SU-DHL-6 (cell line): ENCODE results near the gene SUPT6H.
A peak's percentile ranks its signal among the peaks of the same experiment; 100 is the strongest.

Experiments
- H2AFZ ChIP-seq: fragments of 200-600 bp; sonication (generic); 2 replicates; pipeline ENCODE4 v1.6.1; 2014; ENCODE audit warnings: low read depth, mild to moderate bottlenecking, moderate library complexity, mixed read lengths, antibody characterized with exemption, low read length; ENCODE audit not compliant: severe bottlenecking
- H3F3A ChIP-seq: fragments of 200-600 bp; shearing (Covaris generic); 2 replicates; pipeline ENCODE4 v1.6.0; 2016; ENCODE audit warnings: antibody characterized with exemption, mild to moderate bottlenecking; ENCODE audit not compliant: insufficient read depth
- H3K27ac ChIP-seq: fragments of 200-600 bp; sonication (generic); 2 replicates; pipeline ENCODE4 v1.5.1; 2016; ENCODE audit warnings: low read depth, mild to moderate bottlenecking, low read length, moderate library complexity, mixed read lengths
- H3K27me3 ChIP-seq: fragments of 200-600 bp; sonication (generic), shearing (Covaris generic); 2 replicates; pipeline ENCODE4 v1.6.0; 2014; ENCODE audit warnings: mild to moderate bottlenecking, low read length
- H3K36me3 ChIP-seq: fragments of 200-600 bp; sonication (generic); 2 replicates; pipeline ENCODE4 v1.6.1; 2014; ENCODE audit warnings: mild to moderate bottlenecking, low read length, mixed read lengths
- H3K4me2 ChIP-seq: fragments of 300-600, 200-600 bp; shearing (Covaris generic), sonication (generic); 2 replicates; pipeline ENCODE4 v1.6.0; 2014; ENCODE audit warnings: low read length, low read depth, mild to moderate bottlenecking; ENCODE audit not compliant: poor library complexity, severe bottlenecking
- H3K4me3 ChIP-seq: fragments of 200-600 bp; sonication (generic); 2 replicates; pipeline ENCODE4 v1.5.1; 2014; ENCODE audit warnings: antibody characterized with exemption, low read length, mild to moderate bottlenecking, mixed read lengths; ENCODE audit not compliant: insufficient read depth, poor library complexity, severe bottlenecking
- H3K79me2 ChIP-seq: fragments of 200-600 bp; sonication (generic); 2 replicates; pipeline ENCODE4 v1.6.1; 2014; ENCODE audit warnings: mild to moderate bottlenecking, low read length, moderate library complexity; ENCODE audit not compliant: insufficient read depth
- H3K9ac ChIP-seq: fragments of 200-600 bp; sonication (generic); 2 replicates; pipeline ENCODE4 v1.7.0; 2014; ENCODE audit warnings: mild to moderate bottlenecking, low read length
- H3K9me2 ChIP-seq: fragments of 200-600 bp; sonication (generic); replicated peaks from 2 replicates; pipeline ENCODE4 v1.6.1; 2014; ENCODE audit warnings: low read length; ENCODE audit not compliant: insufficient read depth
- H3K9me3 ChIP-seq: fragments of 200-600 bp; sonication (generic); 2 replicates; pipeline ENCODE4 v1.6.1; 2014; ENCODE audit warnings: low read length, mixed read lengths; ENCODE audit not compliant: insufficient read depth
- H4K20me1 ChIP-seq: fragments of 200-600 bp; sonication (generic); 2 replicates; pipeline ENCODE4 v1.6.1; 2014; ENCODE audit warnings: low read depth, mild to moderate bottlenecking, antibody characterized with exemption, low read length, moderate library complexity, mixed read lengths
- EZH2phosphoT487 ChIP-seq: fragments of 200-600 bp; sonication (generic), shearing (Covaris generic); conservative IDR thresholded peaks from 2 replicates; pipeline ENCODE4 v1.6.1; 2018; ENCODE audit warnings: mild to moderate bottlenecking, antibody characterized with exemption, low read length, moderate library complexity, mixed read lengths
- TF ChIP-seq, protein P1 (sequence below): fragments of 200-600 bp; sonication (generic); IDR thresholded peaks from one replicate; pipeline ENCODE4 v1.5.1; 2017; ENCODE audit warnings: antibody characterized with exemption, mild to moderate bottlenecking, low read length, moderate library complexity; ENCODE audit not compliant: insufficient read depth, poor library complexity, severe bottlenecking

SUPT6H gene

GRCh38 chr17:28661635-28662526 lies at the start of gene SUPT6H, which contains the start of gene SDF2:
TSS of gene SUPT6H (plus strand) at chr17:28662205. CDS start at chr17:28673402, 11,197 bp downstream.
TSS of gene SDF2 (minus strand) at chr17:28661906. CDS start at chr17:28661876, 30 bp downstream.
- Histone ChIP-seq H3K4me2 (peak within 1 kb of the TSS; percentile 94), H3K79me2 (peaks cover 74% of the 10 kb centered on the region), H3K36me3 (peaks cover 3% of the 10 kb centered on the region; the same call in 1 of the 2 replicates), H3K9ac (peak within 1 kb of the TSS; percentile 92), H3K27ac (peak within 1 kb of the TSS; percentile 91), H4K20me1 (no peaks in the 10 kb centered on the region; the same call in 1 of the 2 replicates), H3K27me3 (no peaks in the 10 kb centered on the region), H2AFZ (peak within 1 kb of the TSS; percentile 93), H3K9me2 (no peaks in the 10 kb centered on the region), H3F3A (no peaks in the 10 kb centered on the region), H3K4me3 (peak within 1 kb of the TSS; percentile 81), H3K9me3 (no peaks in the 10 kb centered on the region)
- TF ChIP-seq, protein P1, sequence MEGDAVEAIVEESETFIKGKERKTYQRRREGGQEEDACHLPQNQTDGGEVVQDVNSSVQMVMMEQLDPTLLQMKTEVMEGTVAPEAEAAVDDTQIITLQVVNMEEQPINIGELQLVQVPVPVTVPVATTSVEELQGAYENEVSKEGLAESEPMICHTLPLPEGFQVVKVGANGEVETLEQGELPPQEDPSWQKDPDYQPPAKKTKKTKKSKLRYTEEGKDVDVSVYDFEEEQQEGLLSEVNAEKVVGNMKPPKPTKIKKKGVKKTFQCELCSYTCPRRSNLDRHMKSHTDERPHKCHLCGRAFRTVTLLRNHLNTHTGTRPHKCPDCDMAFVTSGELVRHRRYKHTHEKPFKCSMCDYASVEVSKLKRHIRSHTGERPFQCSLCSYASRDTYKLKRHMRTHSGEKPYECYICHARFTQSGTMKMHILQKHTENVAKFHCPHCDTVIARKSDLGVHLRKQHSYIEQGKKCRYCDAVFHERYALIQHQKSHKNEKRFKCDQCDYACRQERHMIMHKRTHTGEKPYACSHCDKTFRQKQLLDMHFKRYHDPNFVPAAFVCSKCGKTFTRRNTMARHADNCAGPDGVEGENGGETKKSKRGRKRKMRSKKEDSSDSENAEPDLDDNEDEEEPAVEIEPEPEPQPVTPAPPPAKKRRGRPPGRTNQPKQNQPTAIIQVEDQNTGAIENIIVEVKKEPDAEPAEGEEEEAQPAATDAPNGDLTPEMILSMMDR: no peak

GRCh38 chr17:28612531-28612930 lies 49.5 kb upstream of the SUPT6H start:
- Histone ChIP-seq H3K4me2 (no peak overlapping the region), H3K9me3 (no peaks in the 10 kb centered on the region), H3K4me3 (no peak overlapping the region), H4K20me1 (no peaks in the 10 kb centered on the region), H3K79me2 (no peaks in the 10 kb centered on the region), H2AFZ (no peak overlapping the region), H3F3A (0 out of 2 replicates have a peak, but pooled peaks cover 4% of the 10 kb centered on the region), H3K9me2 (no peaks in the 10 kb centered on the region), H3K27me3 (no peaks in the 10 kb centered on the region), H3K27ac (no peak overlapping the region), H3K36me3 (peaks cover 29% of the 10 kb centered on the region), H3K9ac (no peak overlapping the region)
- TF ChIP-seq EZH2phosphoT487: no peak
- TF ChIP-seq, protein P1: no peak

DNA sequence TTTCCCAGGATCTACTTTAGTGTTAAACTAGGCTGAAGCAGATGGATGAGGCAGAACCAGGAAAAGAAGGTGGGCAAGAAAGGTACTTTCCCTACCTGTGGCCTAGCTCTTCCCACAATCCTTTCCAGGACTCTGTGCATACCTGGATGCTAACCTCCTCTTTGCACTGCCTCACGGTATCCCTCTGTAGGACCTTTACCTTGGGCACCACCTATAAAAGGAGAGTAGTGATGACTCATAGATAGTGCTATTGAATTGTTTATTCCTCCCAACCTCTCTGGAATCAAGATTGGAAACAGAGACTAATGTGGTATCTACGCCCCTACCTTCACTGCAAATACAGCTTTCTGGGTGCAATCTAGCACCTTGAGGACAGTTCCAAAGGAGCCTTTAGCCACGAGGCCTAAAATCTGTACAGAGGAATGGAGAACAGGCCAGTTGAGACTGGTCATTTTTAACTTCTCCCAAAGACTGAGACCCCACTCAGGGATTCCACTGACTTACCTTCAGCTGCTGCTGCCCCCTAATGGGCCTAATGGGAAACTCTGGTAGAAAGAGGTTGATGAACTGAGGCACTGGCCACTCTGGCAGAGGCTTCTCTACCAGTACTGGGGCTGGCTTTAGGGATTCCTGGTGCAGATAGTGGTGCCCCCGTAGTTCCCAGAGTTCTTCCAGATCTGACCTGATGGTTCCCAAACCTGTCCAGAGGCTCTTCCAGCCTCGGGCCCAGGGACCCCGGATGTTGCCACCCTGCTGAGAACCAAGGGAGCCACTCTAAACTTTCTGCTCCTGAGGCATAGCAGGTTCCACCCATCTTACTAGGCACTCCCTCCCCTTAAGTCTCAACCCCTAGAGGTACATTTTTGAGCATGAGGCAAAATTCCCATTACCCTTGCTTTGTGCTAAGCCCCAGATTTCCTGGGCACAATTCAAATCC lies 48.8 kb upstream of the SUPT6H start:
- no peaks in the 10 kb centered on the region for H4K20me1 ChIP-seq
- no peaks in the 10 kb centered on the region for H3F3A ChIP-seq
- H3K4me2 ChIP-seq: no peak overlapping the region
- no peak overlapping the region for H3K9ac ChIP-seq
- H3K36me3 ChIP-seq: peaks cover 27% of the 10 kb centered on the region
- H3K9me2 ChIP-seq: no peaks in the 10 kb centered on the region
- H3K9me3 ChIP-seq: no peaks in the 10 kb centered on the region
- TF ChIP-seq, protein P1: peak; percentile 52
- no peak for TF ChIP-seq EZH2phosphoT487
- H2AFZ ChIP-seq: no peak overlapping the region
- no peak overlapping the region for H3K27ac ChIP-seq
- H3K27me3 ChIP-seq: no peaks in the 10 kb centered on the region
- no peak overlapping the region for H3K4me3 ChIP-seq
- H3K79me2 ChIP-seq: no peaks in the 10 kb centered on the region
